ENCODE data around the gene PROX2. TPM values are rescaled to one million over a fixed set of nuclear protein-coding genes. Genes with fewer than 3 reads are reported as not detected.

Gene PROX2
- total RNA-seq, 1 donor from 2014 or later: not detected

- intact Hi-C loops (cut with micrococcal nuclease): no loop called here
- no peak for DNase-seq
- ATAC-seq: no peak
Observed at GRCh38 chr14:74888164-74889158, 12.5 kb upstream of the PROX2 start.

- intact Hi-C loops (cut with micrococcal nuclease): no loop called here
- DNase-seq (no peak), ATAC-seq (peak; percentile 7)
Observed at GRCh38 chr14:74886001-74886400, 10.1 kb upstream of the PROX2 start.

- intact Hi-C loops (cut with micrococcal nuclease): no loop called here
- peak; percentile 66 for DNase-seq
- peak; percentile 52 for ATAC-seq
Observed at GRCh38 chr14:74882103-74882920, 6.4 kb upstream of the PROX2 start.

GRCh38 chr14:74881431-74882102 is 5.6 kb upstream of the PROX2 start, which contains the start of gene DLST:
DLST (plus strand) TSS chr14:74881916; CDS start chr14:74881954, 38 bp downstream.
- ATAC-seq: peak; percentile 98
- peak; percentile 92 for DNase-seq
- intact Hi-C loops (cut with micrococcal nuclease): no loop called here

- no peak for ATAC-seq
- intact Hi-C loops (cut with micrococcal nuclease): no loop called here
- no peak for DNase-seq
Observed at GRCh38 chr14:74879427-74880182, 3.7 kb upstream of the PROX2 start.

GRCh38 chr14:74875204-74875603 is 741 bp downstream of the PROX2 start:
- intact Hi-C loops (cut with micrococcal nuclease): no loop called here
- no peak for DNase-seq
- ATAC-seq: no peak

GRCh38 chr14:74871819-74872218 is 4.1 kb downstream of the PROX2 start:
- DNase-seq (no peak), ATAC-seq (no peak)
- intact Hi-C loops (cut with micrococcal nuclease): no loop called here

- DNase-seq (no peak), ATAC-seq (no peak)
- intact Hi-C loops (cut with micrococcal nuclease): no loop called here
Observed at GRCh38 chr14:74868739-74869138, 7.2 kb downstream of the PROX2 start.

- ATAC-seq (peak; percentile 75), DNase-seq (peak; percentile 43)
- intact Hi-C loops (cut with micrococcal nuclease): no loop called here
Observed at GRCh38 chr14:74867673-74868072, 8.3 kb downstream of the PROX2 start.

- DNase-seq (no peak), ATAC-seq (no peak)
- intact Hi-C loops (cut with micrococcal nuclease): no loop called here
Observed at GRCh38 chr14:74866708-74867389, 9.1 kb downstream of the PROX2 start.

GRCh38 chr14:74865156-74865555 is 10.8 kb downstream of the PROX2 start:
- ATAC-seq: no peak
- DNase-seq: no peak
- intact Hi-C loops (cut with micrococcal nuclease): no loop called here

GRCh38 chr14:74864198-74864597 is 11.7 kb downstream of the PROX2 start:
- intact Hi-C loops (cut with micrococcal nuclease): no loop called here
- ATAC-seq (no peak), DNase-seq (no peak)

- intact Hi-C loops (cut with micrococcal nuclease): no loop called here
- DNase-seq (peak; percentile 35), ATAC-seq (peak; percentile 24)
Observed at GRCh38 chr14:74863274-74863673, 12.7 kb downstream of the PROX2 start.

GRCh38 chr14:74861734-74862090 is 14.2 kb downstream of the PROX2 start:
- DNase-seq (no peak), ATAC-seq (no peak)
- intact Hi-C loops (cut with micrococcal nuclease): no loop called here

GRCh38 chr14:74860899-74861733 is 14.8 kb downstream of the PROX2 start:
- ATAC-seq (peak; percentile 84), DNase-seq (peak; percentile 95)
- intact Hi-C loops (cut with micrococcal nuclease): no loop called here

- ATAC-seq: no peak
- intact Hi-C loops (cut with micrococcal nuclease): no loop called here
Observed at GRCh38 chr14:74859757-74860552, 16.0 kb downstream of the PROX2 start.

GRCh38 chr14:74858022-74858421 is 17.9 kb downstream of the PROX2 start:
- DNase-seq (no peak), ATAC-seq (no peak)
- intact Hi-C loops (cut with micrococcal nuclease): no loop called here

More at GRCh38 chr14:74859757-74860552, 16.0 kb downstream of the PROX2 start:
- no peak for DNase-seq

Data from left ventricle myocardium superior (tissue), 1 donor.